OCI-LY3 (cell line): Measurements from ENCODE around the gene GRAMD1B.

ENCODE experiments used
- H2AFZ ChIP-seq: fragments of 200-600, 300-600 bp; shearing (Covaris generic); 2 replicates; pipeline ENCODE4 v1.6.0; 2014; ENCODE audit warnings: antibody characterized with exemption, low read depth, low read length
- H3K27ac ChIP-seq: fragments of 200-600, 300-600 bp; sonication (generic); 2 replicates; pipeline ENCODE4 v1.5.1; 2014; ENCODE audit warnings: mild to moderate bottlenecking, low read length, moderate library complexity, mixed read lengths
- H3K27me3 ChIP-seq: fragments of 200-600, 300-600 bp; sonication (generic); 2 replicates; pipeline ENCODE4 v1.6.1; 2014; ENCODE audit warnings: low read depth, low read length, mixed read lengths
- H3K36me3 ChIP-seq: fragments of 200-600, 300-600 bp; sonication (generic); replicated peaks from 2 replicates; pipeline ENCODE3; 2014; ENCODE audit warnings: low read depth, low read length, mixed read lengths
- H3K4me1 ChIP-seq: fragments of 300-600, 200-600 bp; sonication (generic); 2 replicates; pipeline ENCODE4 v1.6.1; 2014; ENCODE audit warnings: low read length, mixed read lengths
- H3K4me2 ChIP-seq: fragments of 200-600, 300-600 bp; sonication (generic); 2 replicates; pipeline ENCODE4 v1.6.1; 2014; ENCODE audit warnings: low read length, mixed read lengths
- H3K4me3 ChIP-seq: fragments of 300-600, 200-600 bp; sonication (generic); 2 replicates; pipeline ENCODE4 v1.5.1; 2014; ENCODE audit warnings: antibody characterized with exemption, mild to moderate bottlenecking, low read length, moderate library complexity
- H3K79me2 ChIP-seq: fragments of 300-600, 200-600 bp; shearing (Covaris generic); 2 replicates; pipeline ENCODE4 v1.6.1; 2014; ENCODE audit warnings: mild to moderate bottlenecking, low read length, mixed read lengths
- H3K9ac ChIP-seq: fragments of 300-600, 200-600 bp; shearing (Covaris generic); 2 replicates; pipeline ENCODE4 v1.6.0; 2014; ENCODE audit warnings: mild to moderate bottlenecking, low read length, moderate library complexity
- H3K9me3 ChIP-seq: fragments of 200-600, 300-600 bp; shearing (Covaris generic); 2 replicates; pipeline ENCODE4 v1.6.1; 2014; ENCODE audit warnings: low read length, mixed read lengths; ENCODE audit not compliant: insufficient read depth
- H4K20me1 ChIP-seq: fragments of 200-600, 300-600 bp; sonication (generic); 2 replicates; pipeline ENCODE4 v1.6.1; 2016; ENCODE audit warnings: low read length, mixed read lengths; ENCODE audit not compliant: insufficient read depth
- CTCF ChIP-seq: fragments of 200-600, 300-600 bp; sonication (generic); IDR thresholded peaks from 2 replicates; pipeline ENCODE4 v1.5.1; 2014; ENCODE audit warnings: antibody characterized with exemption, low read length, low read depth
- EZH2phosphoT487 ChIP-seq: fragments of 200-600 bp; shearing (Covaris generic); IDR thresholded peaks from 2 replicates; pipeline ENCODE4 v1.6.1; 2018; ENCODE audit warnings: antibody characterized with exemption, mixed run types, low read depth

Gene GRAMD1B

GRCh38 chr11:123545726-123546270 is 115.7 kb downstream of the GRAMD1B start:
- no peaks in the 10 kb centered on the region; the same call in 1 of the 2 replicates for H3K79me2 ChIP-seq
- H4K20me1 ChIP-seq = peaks cover 15% of the 10 kb centered on the region; the same call in 1 of the 2 replicates
- TF ChIP-seq EZH2phosphoT487 (no peak), CTCF (no peak)
- H3K9me3 ChIP-seq = no peaks in the 10 kb centered on the region
- no peak overlapping the region for H2AFZ ChIP-seq
- peaks cover 3% of the 10 kb centered on the region; the same call in 1 of the 2 replicates for H3K27me3 ChIP-seq
- H3K4me3 ChIP-seq = no peak overlapping the region
- peaks cover 22% of the 10 kb centered on the region for H3K4me1 ChIP-seq
- H3K36me3 ChIP-seq = no peaks in the 10 kb centered on the region
- H3K27ac ChIP-seq = no peak overlapping the region
- H3K9ac ChIP-seq = no peak overlapping the region
- no peak overlapping the region for H3K4me2 ChIP-seq

GRCh38 chr11:123546515-123546914 is 116.4 kb downstream of the GRAMD1B start:
- H3K9me3 ChIP-seq = no peaks in the 10 kb centered on the region
- no peak overlapping the region for H3K27ac ChIP-seq
- H2AFZ ChIP-seq = no peak overlapping the region
- H3K9ac ChIP-seq = no peak overlapping the region
- H3K27me3 ChIP-seq = peaks cover 3% of the 10 kb centered on the region; the same call in 1 of the 2 replicates
- no peak for TF ChIP-seq EZH2phosphoT487
- TF ChIP-seq CTCF = no peak
- no peaks in the 10 kb centered on the region for H3K36me3 ChIP-seq
- H3K79me2 ChIP-seq = no peaks in the 10 kb centered on the region; the same call in 1 of the 2 replicates
- no peak overlapping the region for H3K4me2 ChIP-seq
- peaks cover 15% of the 10 kb centered on the region; the same call in 1 of the 2 replicates for H4K20me1 ChIP-seq
- H3K4me3 ChIP-seq = no peak overlapping the region
- H3K4me1 ChIP-seq = peaks cover 22% of the 10 kb centered on the region

GRCh38 chr11:123547180-123547579 is 117.1 kb downstream of the GRAMD1B start:
- Histone ChIP-seq H3K79me2 (no peaks in the 10 kb centered on the region; the same call in 1 of the 2 replicates), H3K36me3 (no peaks in the 10 kb centered on the region), H3K4me1 (peaks cover 24% of the 10 kb centered on the region), H3K27me3 (peaks cover 3% of the 10 kb centered on the region; the same call in 1 of the 2 replicates), H3K9me3 (no peaks in the 10 kb centered on the region), H3K4me3 (no peak overlapping the region), H3K4me2 (peak overlapping the region; percentile 44), H3K27ac (no peak overlapping the region), H3K9ac (no peak overlapping the region), H4K20me1 (peaks cover 15% of the 10 kb centered on the region; the same call in 1 of the 2 replicates), H2AFZ (no peak overlapping the region)
- TF ChIP-seq CTCF = no peak
- TF ChIP-seq EZH2phosphoT487 = no peak

GRCh38 chr11:123548774-123549173 is 118.7 kb downstream of the GRAMD1B start:
- peaks cover 8% of the 10 kb centered on the region; the same call in 1 of the 2 replicates for H3K27me3 ChIP-seq
- no peak overlapping the region for H3K4me2 ChIP-seq
- peaks cover 24% of the 10 kb centered on the region for H3K4me1 ChIP-seq
- no peaks in the 10 kb centered on the region for H3K9me3 ChIP-seq
- no peak overlapping the region for H3K27ac ChIP-seq
- TF ChIP-seq CTCF = no peak
- no peak for TF ChIP-seq EZH2phosphoT487
- no peak overlapping the region for H2AFZ ChIP-seq
- no peaks in the 10 kb centered on the region for H3K36me3 ChIP-seq
- H3K4me3 ChIP-seq = no peak overlapping the region
- H3K79me2 ChIP-seq = no peaks in the 10 kb centered on the region; the same call in 1 of the 2 replicates
- no peak overlapping the region for H3K9ac ChIP-seq
- peaks cover 13% of the 10 kb centered on the region; the same call in 1 of the 2 replicates for H4K20me1 ChIP-seq
